H9 (cell line): ENCODE measurements around the gene MON1A. TPM values are rescaled to one million over a fixed set of nuclear protein-coding genes. Genes with fewer than 3 reads are reported as not detected.

Source experiments
- DNase-seq: peaks from one replicate; pipeline ENCODE4 v3.0.0-alpha.2; 2017
- H2AFZ ChIP-seq: one replicate; pipeline ENCODE4 v1.6.1; 2013; ENCODE audit warnings: mild to moderate bottlenecking, low read length, control low read depth, moderate library complexity
- H2AK5ac ChIP-seq: 2 replicates; pipeline ENCODE4 v1.6.1; 2013; ENCODE audit warnings: low read length, control low read depth, mixed read lengths; ENCODE audit not compliant: insufficient read length
- H2BK120ac ChIP-seq: one replicate; pipeline ENCODE4 v1.6.1; 2013; ENCODE audit warnings: low read depth, mild to moderate bottlenecking, low read length, control low read depth, inconsistent platforms; ENCODE audit not compliant: poor library complexity, severe bottlenecking
- H2BK12ac ChIP-seq: 2 replicates; pipeline ENCODE4 v1.6.1; 2013; ENCODE audit warnings: low read length, control low read depth, mixed read lengths, low read depth; ENCODE audit not compliant: insufficient read length
- H2BK15ac ChIP-seq: 2 replicates; pipeline ENCODE4 v1.6.1; 2013; ENCODE audit warnings: low read depth, low read length, control low read depth
- H2BK20ac ChIP-seq: one replicate; pipeline ENCODE4 v1.6.1; 2013; ENCODE audit warnings: low read depth, mild to moderate bottlenecking, low read length, control low read depth, inconsistent platforms; ENCODE audit not compliant: poor library complexity, severe bottlenecking
- H2BK5ac ChIP-seq: 2 replicates; pipeline ENCODE4 v1.6.1; 2013; ENCODE audit warnings: low read length, control low read depth, mixed read lengths; ENCODE audit not compliant: insufficient read length
- H3K14ac ChIP-seq: 2 replicates; pipeline ENCODE4 v1.6.1; 2013; ENCODE audit warnings: low read length, control low read depth; ENCODE audit not compliant: insufficient read depth
- H3K18ac ChIP-seq: 2 replicates; pipeline ENCODE4 v1.6.1; 2013; ENCODE audit warnings: low read depth, mild to moderate bottlenecking, mixed read lengths, low read length, control low read depth; ENCODE audit not compliant: insufficient read length
- H3K23ac ChIP-seq: 2 replicates; pipeline ENCODE4 v1.6.1; 2013; ENCODE audit warnings: low read length, control low read depth, mixed read lengths, low read depth; ENCODE audit not compliant: insufficient read length
- H3K23me2 ChIP-seq: 2 replicates; pipeline ENCODE4 v1.6.1; 2013; ENCODE audit warnings: low read depth, mild to moderate bottlenecking, mixed read lengths, low read length, control low read depth; ENCODE audit not compliant: insufficient read length, poor library complexity, severe bottlenecking
- H3K27ac ChIP-seq: 2 replicates; pipeline ENCODE4 v1.5.1; 2013; ENCODE audit warnings: low read length, control low read depth, mixed read lengths, low read depth; ENCODE audit not compliant: insufficient read length
- H3K27me3 ChIP-seq: 2 replicates; pipeline ENCODE4 v1.6.1; 2013; ENCODE audit warnings: low read length, control low read depth, inconsistent platforms; ENCODE audit not compliant: insufficient read depth
- H3K4ac ChIP-seq: 2 replicates; pipeline ENCODE4 v1.6.1; 2013; ENCODE audit warnings: low read depth, mild to moderate bottlenecking, control low read depth, inconsistent platforms, low read length, moderate library complexity
- H3K4me1 ChIP-seq: 2 replicates; pipeline ENCODE4 v1.6.1; 2013; ENCODE audit warnings: low read length, control low read depth, inconsistent platforms; ENCODE audit not compliant: insufficient read depth
- H3K4me2 ChIP-seq: 2 replicates; pipeline ENCODE4 v1.6.1; 2013; ENCODE audit warnings: low read length, control low read depth, mixed read lengths; ENCODE audit not compliant: insufficient read length, insufficient read depth
- H3K56ac ChIP-seq: 2 replicates; pipeline ENCODE4 v1.6.1; 2013; ENCODE audit warnings: low read depth, mild to moderate bottlenecking, mixed read lengths, low read length, control low read depth; ENCODE audit not compliant: insufficient read length
- H3K79me1 ChIP-seq: 2 replicates; pipeline ENCODE4 v1.6.1; 2013; ENCODE audit warnings: low read depth, mild to moderate bottlenecking, moderate library complexity, low read length, control low read depth, inconsistent platforms; ENCODE audit not compliant: insufficient read depth, poor library complexity, severe bottlenecking
- H3K79me2 ChIP-seq: 2 replicates; pipeline ENCODE4 v1.6.1; 2013; ENCODE audit warnings: low read length, control low read depth, inconsistent platforms; ENCODE audit not compliant: insufficient read depth
- H3K9ac ChIP-seq: 2 replicates; pipeline ENCODE4 v1.6.1; 2013; ENCODE audit warnings: low read length, control low read depth, mixed read lengths; ENCODE audit not compliant: insufficient read length; ENCODE audit errors: extremely low read depth
- H3K9me3 ChIP-seq: one replicate; pipeline ENCODE4 v1.6.1; 2013; ENCODE audit warnings: low read depth, low read length, inconsistent platforms; ENCODE audit not compliant: control insufficient read depth
- H3T11ph ChIP-seq: one replicate; pipeline ENCODE4 v1.6.1; 2013; ENCODE audit warnings: mild to moderate bottlenecking, low read length, control low read depth, inconsistent platforms
- H4K20me1 ChIP-seq: one replicate; pipeline ENCODE4 v1.6.1; 2013; ENCODE audit not compliant: control insufficient read depth, insufficient read length, insufficient read depth
- H4K5ac ChIP-seq: 2 replicates; pipeline ENCODE4 v1.6.1; 2013; ENCODE audit warnings: low read depth, mild to moderate bottlenecking, mixed read lengths, low read length, control low read depth; ENCODE audit not compliant: insufficient read length
- H4K8ac ChIP-seq: replicated peaks from 2 replicates; pipeline ENCODE4 v1.6.1; 2013; ENCODE audit warnings: low read length, control low read depth, mixed read lengths, low read depth; ENCODE audit not compliant: insufficient read length
- H4K91ac ChIP-seq: 2 replicates; pipeline ENCODE4 v1.6.1; 2013; ENCODE audit warnings: low read depth, mild to moderate bottlenecking, moderate library complexity, mixed read lengths, low read length, control low read depth; ENCODE audit not compliant: insufficient read length
- H3K27ac Mint-ChIP-seq, 3 experiments: 2 replicates in 2 of 3; 3 replicates in 1 of 3; pipeline ENCODE4 v1.8.0; 2020 to 2021; ENCODE audit warnings: mixed read lengths in 3 of 3, mild to moderate bottlenecking in 1 of 3, moderate library complexity in 1 of 3
- H3K27me3 Mint-ChIP-seq: 2 replicates; pipeline ENCODE4 v1.8.0; 2021; ENCODE audit warnings: low read depth, mild to moderate bottlenecking, moderate library complexity, mixed read lengths
- H3K36me3 Mint-ChIP-seq, 3 experiments: 2 replicates in 2 of 3; 3 replicates in 1 of 3; pipeline ENCODE4 v1.8.0; 2020 to 2021; ENCODE audit warnings: low read depth in 3 of 3, mixed read lengths in 3 of 3; ENCODE audit not compliant: insufficient read depth in 1 of 3
- H3K4me1 Mint-ChIP-seq, 2 experiments: 2 replicates each; pipeline ENCODE4 v1.8.0; 2020; ENCODE audit warnings: mixed read lengths in 2 of 2
- H3K4me3 Mint-ChIP-seq, 2 experiments: 2 replicates in 1 of 2; 3 replicates in 1 of 2; pipeline ENCODE4 v1.8.0; 2020 to 2021; ENCODE audit warnings: mild to moderate bottlenecking in 2 of 2, mixed read lengths in 2 of 2, moderate library complexity in 1 of 2
- H3K9me3 Mint-ChIP-seq, 2 experiments: 2 replicates in 1 of 2; 3 replicates in 1 of 2; pipeline ENCODE4 v1.8.0; 2020; ENCODE audit warnings: mild to moderate bottlenecking in 2 of 2, mixed read lengths in 2 of 2, moderate library complexity in 1 of 2
- CTCF ChIP-seq: fragments of 200-600 bp; sonication (generic); conservative IDR thresholded peaks from 3 replicates; pipeline ENCODE4 v1.8.0; 2021; ENCODE audit warnings: antibody characterized with exemption, mild to moderate bottlenecking
- WGBS: extraction: QIAGEN DNeasy Blood & Tissue Kit; methylation state at CpG from one replicate; pipeline ENCODE4 v1.1.7; 2013; ENCODE audit warnings: missing lambda C conversion rate, low lambda C conversion rate, mixed read lengths; ENCODE audit not compliant: insufficient read length; ENCODE audit errors: extremely low coverage; 5-methylcytosine and 5-hydroxymethylcytosine counted together
- total RNA-seq: library from RNA; stranded (reverse); gene quantifications from 2 replicates; pipeline ENCODE4 v1.2.1, GENCODE V29; 2021

Gene MON1A
- total RNA-seq, 1 experiment from 2014 or later = 10.0 TPM

GRCh38 chr3:49972656-49973055 lies 43.0 kb upstream of the MON1A start:
- no peak overlapping the region; a peak in 2 of 7 replicates for H3K27ac Mint-ChIP-seq

More at GRCh38 chr3:49972656-49973055, 43.0 kb upstream of the MON1A start:
- H3K79me2 ChIP-seq = no peaks in the 10 kb centered on the region
- no peak overlapping the region for H3K4ac ChIP-seq
- H4K8ac ChIP-seq = no peak overlapping the region
- Mint-ChIP-seq H3K4me1 (peaks cover under 1% of the 10 kb centered on the region in 2 experiments; a peak in 2 of 4 replicates), H3K4me3 (no peak overlapping the region), H3K9me3 (no peaks in the 10 kb centered on the region), H3K36me3 (peaks cover 19 to 29% (median 29%) of the 10 kb centered on the region in 3 experiments; a peak in 6 of 7 replicates), H3K27me3 (no peaks in the 10 kb centered on the region; the same call in 1 of the 2 replicates)
- H4K91ac ChIP-seq = no peak overlapping the region
- no peak overlapping the region for H2BK120ac ChIP-seq
- no peaks in the 10 kb centered on the region for H3K4me1 ChIP-seq
- H2AK5ac ChIP-seq = no peak overlapping the region
- H3K4me2 ChIP-seq = no peak overlapping the region
- no peak overlapping the region for H2AFZ ChIP-seq
- H3K23ac ChIP-seq = no peak overlapping the region
- no peak overlapping the region for H3K56ac ChIP-seq
- no peak for TF ChIP-seq CTCF
- no peak for DNase-seq
- WGBS = no CpG with 5 or more reads among the region's 10 CpGs
- no peak overlapping the region for H3K27ac ChIP-seq
- H3K14ac ChIP-seq = no peak overlapping the region
- no peak overlapping the region for H2BK12ac ChIP-seq
- no peak overlapping the region for H2BK15ac ChIP-seq
- H3K9ac ChIP-seq = no peak overlapping the region
- H3K27me3 ChIP-seq = no peaks in the 10 kb centered on the region
- no peak overlapping the region for H3K18ac ChIP-seq
- no peak overlapping the region for H2BK5ac ChIP-seq
- H3T11ph ChIP-seq = no peak overlapping the region
- no peak overlapping the region for H4K5ac ChIP-seq
- no peaks in the 10 kb centered on the region for H3K9me3 ChIP-seq
- H4K20me1 ChIP-seq = no peaks in the 10 kb centered on the region
- no peaks in the 10 kb centered on the region for H3K79me1 ChIP-seq
- no peaks in the 10 kb centered on the region for H3K23me2 ChIP-seq
- H2BK20ac ChIP-seq = no peak overlapping the region
